Activated CD4-positive, alpha-beta T cell treated with anti-CD3 and anti-CD28 coated beads, Interleukin-2, amount 50 U/mL, for 4 hours (primary cell): ENCODE results near the gene KRT15.

Experiments used
- DNase-seq, 2 experiments: peaks; one replicate each; pipeline ENCODE4 v3.0.0-alpha.2; 2020

Gene KRT15

GRCh38 chr17:41476866-41477815, 41.5 kb downstream of the KRT15 start:
- no peak for DNase-seq

- no peak for DNase-seq
Observed at GRCh38 chr17:41475421-41475820, 43.3 kb downstream of the KRT15 start.

GRCh38 chr17:41474863-41475262, 43.8 kb downstream of the KRT15 start:
- no peak for DNase-seq

GRCh38 chr17:41468346-41468745, 50.3 kb downstream of the KRT15 start:
- DNase-seq = no peak

GRCh38 chr17:41467561-41467960, 51.1 kb downstream of the KRT15 start:
- DNase-seq = no peak

- DNase-seq = no peak
Observed at GRCh38 chr17:41466988-41467387, 51.7 kb downstream of the KRT15 start, which contains the start of gene KRT32. KRT32 (minus strand) TSS chr17:41467386; CDS start chr17:41467325, 61 bp downstream.

GRCh38 chr17:41464682-41465081, 54.0 kb downstream of the KRT15 start:
- no peak for DNase-seq

- DNase-seq = no peak
Observed at GRCh38 chr17:41464173-41464572, 54.5 kb downstream of the KRT15 start.

- no peak for DNase-seq
Observed at GRCh38 chr17:41463746-41464145, 54.9 kb downstream of the KRT15 start.
